ENCODE measurements around the gene ERN1. TPM values are rescaled to one million over a fixed set of nuclear protein-coding genes. Genes with fewer than 3 reads are reported as not detected.

Gene ERN1
- total RNA-seq, 4 donors from 2014 or later = 9.5 to 20.2 (median 12.8) TPM

- peak overlapping the region in 1 of 3 donors; percentile 2 for H3K4me3 ChIP-seq (replicated peaks in 1 of 3)
- TF ChIP-seq CTCF (IDR thresholded peaks at IDR 0.05) (no peak), POLR2A (IDR thresholded peaks at IDR 0.05) (no peak)
- DNase-seq = no peak
Measured at GRCh38 chr17:64006361-64007088, 123.4 kb downstream of the ERN1 start.

GRCh38 chr17:64005734-64006167 lies 124.2 kb downstream of the ERN1 start:
- Histone ChIP-seq H3K36me3 (no peaks in the 10 kb centered on the region), H3K27ac (peak overlapping the region in 2 of 3 donors; percentile 56 to 57), H3K9me3 (no peaks in the 10 kb centered on the region), H3K4me3 (replicated peaks in 1 of 3) (no peak overlapping the region), H3K4me1 (peaks cover 17 to 58% of the 10 kb centered on the region in 2 donors), H3K27me3 (no peaks in the 10 kb centered on the region)
- peak in 1 of 6 experiments; percentile 21 for TF ChIP-seq CTCF (IDR thresholded peaks at IDR 0.05)
- TF ChIP-seq POLR2A (IDR thresholded peaks at IDR 0.05) = no peak
- intact Hi-C loops (cut with DNase I) = no loop called here
- peak; percentile 76 to 81 for DNase-seq
- WGBS, 2 donors = 28 to 36% methylated on average over 6 of the region's 6 CpGs

More at GRCh38 chr17:64006361-64007088, 123.4 kb downstream of the ERN1 start:
- intact Hi-C loops (cut with DNase I) = no loop called here
- Histone ChIP-seq H3K27me3 (no peaks in the 10 kb centered on the region), H3K4me1 (peaks cover 17 to 51% of the 10 kb centered on the region in 2 donors), H3K27ac (peak overlapping the region in 2 of 3 donors; percentile 56 to 57), H3K36me3 (no peaks in the 10 kb centered on the region), H3K9me3 (no peaks in the 10 kb centered on the region)
- WGBS, 2 donors = 68 to 73% methylated on average over 7 to 12 of the region's 13 CpGs

GRCh38 chr17:64004903-64005733 lies 124.8 kb downstream of the ERN1 start:
- H3K27ac ChIP-seq = peak overlapping the region in 2 of 3 donors; percentile 56 to 57
- TF ChIP-seq CTCF (IDR thresholded peaks at IDR 0.05) (no peak), POLR2A (IDR thresholded peaks at IDR 0.05) (no peak)
- no peak overlapping the region for H3K4me3 ChIP-seq (replicated peaks in 1 of 3)
- intact Hi-C loops (cut with DNase I) = no loop called here
- H3K4me1 ChIP-seq = peaks cover 17 to 58% of the 10 kb centered on the region in 2 donors
- no peaks in the 10 kb centered on the region for H3K9me3 ChIP-seq
- H3K36me3 ChIP-seq = no peaks in the 10 kb centered on the region
- 39 to 52% methylated on average over 12 to 15 of the region's 19 CpGs for WGBS, 2 donors
- DNase-seq = no peak
- H3K27me3 ChIP-seq = no peaks in the 10 kb centered on the region

- DNase-seq = no peak
- Histone ChIP-seq H3K4me1 (peaks cover 17 to 55% of the 10 kb centered on the region in 2 donors), H3K36me3 (no peaks in the 10 kb centered on the region), H3K9me3 (no peaks in the 10 kb centered on the region), H3K27me3 (no peaks in the 10 kb centered on the region), H3K4me3 (replicated peaks in 1 of 3) (no peak overlapping the region), H3K27ac (no peak overlapping the region)
- intact Hi-C loops (cut with DNase I) = no loop called here
- TF ChIP-seq CTCF (IDR thresholded peaks at IDR 0.05) (no peak), POLR2A (IDR thresholded peaks at IDR 0.05) (no peak)
- 89 to 90% methylated on average over 7 of the region's 7 CpGs for WGBS, 2 donors
Measured at GRCh38 chr17:64004218-64004770, 125.7 kb downstream of the ERN1 start.
